GM19351 (cell line): Measurements from ENCODE around the gene RECK.
"Not testable (repeated sequence)": the region's sequence is repeated elsewhere in the genome, so short reads cannot be mapped to it uniquely, and the experiment has no call there.

Experiments used
- ATAC-seq: cut with Tn5 transposase; IDR thresholded peaks from one replicate; pipeline ENCODE4 v1.9.1; 2021; ENCODE audit warnings: mild to moderate bottlenecking, moderate library complexity; ENCODE audit not compliant: unreplicated experiment

The RECK gene

DNA sequence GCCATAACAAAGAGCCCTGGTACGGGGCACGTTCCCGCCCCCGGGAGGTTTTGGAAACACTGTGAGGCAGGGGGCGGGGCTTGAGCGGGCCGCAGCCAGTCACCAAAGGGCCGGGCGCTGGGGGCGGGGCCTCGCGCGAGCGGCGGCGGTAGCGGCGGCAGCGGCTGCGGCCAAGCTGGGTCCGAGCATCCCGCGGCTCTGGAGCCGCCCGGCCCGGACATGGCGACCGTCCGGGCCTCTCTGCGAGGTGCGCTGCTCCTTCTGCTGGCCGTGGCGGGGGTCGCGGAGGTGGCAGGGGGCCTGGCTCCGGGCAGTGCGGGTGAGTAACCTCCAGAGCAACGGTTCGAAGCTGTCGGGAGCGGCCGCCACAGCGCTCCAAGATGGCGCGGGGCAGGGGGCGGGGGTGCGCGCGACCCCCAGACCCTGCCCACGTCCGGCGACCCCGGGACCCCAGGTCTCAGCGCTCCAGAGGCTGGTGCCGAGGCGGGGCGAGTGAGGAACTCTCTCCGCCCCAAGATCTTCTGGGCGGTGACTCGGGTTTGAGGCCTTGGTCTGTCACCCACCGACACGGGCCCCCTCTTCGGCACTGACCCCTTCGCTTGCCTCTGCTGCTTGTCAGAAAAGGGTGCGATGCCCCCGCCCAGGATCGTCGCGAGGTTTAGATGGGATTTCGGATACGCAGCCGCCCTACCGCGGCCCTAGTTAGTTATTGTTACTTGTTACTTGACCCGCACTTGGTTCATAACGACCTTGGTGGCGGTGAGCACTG is at the start of gene RECK:
Gene RECK (plus strand): TSS at position 134 of the 769 bp plus-strand sequence. CDS start 86 bp downstream, at position 220.
- ATAC-seq = peak; percentile 85

GRCh38 chr9:35990155-35990554 is 46.6 kb upstream of the RECK start:
- ATAC-seq = no peak

- not testable (repeated sequence) for ATAC-seq
These were observed 43.6 kb upstream of the RECK start for GRCh38 chr9:35993136-35993535.

DNA sequence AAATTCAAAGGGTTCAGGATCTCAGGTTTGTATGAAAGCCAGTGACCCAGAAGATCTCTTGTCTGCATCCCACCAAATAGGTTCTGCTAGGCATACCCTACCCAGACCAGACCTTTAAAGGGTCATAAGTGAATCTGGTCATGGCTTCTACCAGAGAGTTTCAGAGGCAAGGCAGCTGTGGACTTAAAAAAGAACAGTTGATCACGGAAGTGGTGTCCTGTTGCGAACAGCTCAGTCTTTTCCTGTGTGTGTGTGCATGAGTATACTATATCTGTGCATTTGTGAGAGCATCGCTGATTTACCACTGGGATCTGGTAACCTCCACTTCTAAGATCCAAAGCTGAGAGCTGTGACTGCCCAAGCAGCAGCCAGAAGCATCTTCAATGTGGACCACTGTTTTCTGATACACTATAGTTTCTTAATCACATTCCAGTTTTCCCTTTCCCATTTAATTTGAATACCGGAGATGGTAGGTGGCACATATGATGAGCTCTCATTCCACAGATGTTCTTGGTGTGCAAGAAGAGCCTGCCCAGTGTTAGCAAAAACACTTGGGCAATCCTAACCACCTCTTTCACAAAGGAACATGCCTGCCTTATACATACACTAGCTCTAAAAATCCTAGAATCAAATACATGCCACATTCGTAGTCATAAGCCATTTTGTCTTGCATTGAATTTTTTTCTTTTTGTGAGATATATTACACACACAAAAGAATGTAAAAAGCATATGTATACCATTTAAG is 42.6 kb upstream of the RECK start:
- ATAC-seq = no peak

DNA sequence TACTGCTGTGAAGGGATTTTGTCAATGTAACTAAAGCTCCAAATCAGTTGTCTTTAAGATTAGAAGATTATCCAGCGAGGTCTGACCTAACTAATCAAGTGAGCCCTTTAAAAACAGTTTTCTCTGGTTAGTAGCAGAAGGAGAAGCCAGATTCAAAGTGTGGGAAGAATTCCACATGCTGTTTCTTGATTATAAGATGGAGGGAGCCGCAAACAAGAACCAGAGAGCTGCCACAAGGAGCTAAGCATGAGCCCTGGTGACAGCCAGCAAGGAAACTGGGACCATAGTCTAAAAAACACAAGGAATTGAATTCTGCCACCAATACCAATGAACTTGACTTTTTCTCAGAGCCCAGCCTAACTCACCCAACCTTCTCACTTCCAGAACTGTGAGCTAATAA is 41.8 kb upstream of the RECK start:
- no peak for ATAC-seq

DNA sequence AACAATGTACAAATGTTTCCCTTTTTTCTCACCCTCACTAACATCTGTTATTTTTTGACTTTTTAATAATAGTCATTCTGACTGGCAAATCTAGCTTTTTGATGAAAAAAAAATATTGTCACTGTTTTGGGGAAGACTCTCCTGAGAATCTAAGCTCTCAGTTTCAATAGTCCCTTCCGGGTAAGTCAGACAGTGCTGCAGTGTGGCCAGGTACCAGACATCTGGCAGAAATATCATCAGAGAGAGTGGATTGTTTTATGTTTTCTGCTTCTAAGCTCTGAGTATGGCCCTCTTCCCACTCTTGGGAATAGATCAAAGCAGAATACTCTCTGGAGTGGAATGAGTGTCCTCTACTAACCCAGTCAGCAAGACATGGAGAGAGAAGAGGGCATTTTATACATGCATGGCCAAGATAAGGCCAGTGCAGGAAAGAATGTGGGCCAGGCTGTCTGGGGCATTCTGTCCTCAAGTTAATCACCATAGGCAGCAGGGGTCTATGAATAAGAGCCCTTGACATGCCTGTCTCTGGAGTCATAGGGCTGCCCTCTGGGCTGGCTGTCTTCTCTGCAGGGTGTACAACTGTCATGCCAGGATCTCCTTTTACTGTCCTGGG is 40.2 kb upstream of the RECK start:
- ATAC-seq = no peak

- not testable (repeated sequence) for ATAC-seq
These were observed 39.7 kb upstream of the RECK start for GRCh38 chr9:35997016-35997415.

DNA sequence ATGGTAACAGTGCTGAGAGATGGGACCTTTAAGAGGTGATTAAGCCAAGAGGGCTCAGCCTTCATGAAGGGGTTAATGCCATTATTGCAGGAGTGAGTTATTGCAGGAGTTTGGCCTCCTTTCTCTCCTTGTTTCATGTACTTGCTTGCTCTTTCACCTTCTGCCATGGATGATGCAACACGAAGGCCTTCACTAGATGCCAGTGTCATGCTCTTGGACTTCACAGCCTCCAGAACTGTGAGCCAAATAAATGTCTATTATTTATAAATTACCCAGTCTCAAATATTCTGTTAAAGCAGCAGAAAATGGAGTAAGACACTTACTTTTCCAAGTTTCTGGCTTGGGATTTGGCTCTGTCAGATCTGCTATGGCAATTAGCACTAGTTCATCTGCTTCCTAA is 38.4 kb upstream of the RECK start:
- no peak for ATAC-seq

GRCh38 chr9:36005891-36006290 is 30.8 kb upstream of the RECK start:
- no peak for ATAC-seq

GRCh38 chr9:36006549-36007315 is 30.0 kb upstream of the RECK start:
- ATAC-seq = no peak

DNA sequence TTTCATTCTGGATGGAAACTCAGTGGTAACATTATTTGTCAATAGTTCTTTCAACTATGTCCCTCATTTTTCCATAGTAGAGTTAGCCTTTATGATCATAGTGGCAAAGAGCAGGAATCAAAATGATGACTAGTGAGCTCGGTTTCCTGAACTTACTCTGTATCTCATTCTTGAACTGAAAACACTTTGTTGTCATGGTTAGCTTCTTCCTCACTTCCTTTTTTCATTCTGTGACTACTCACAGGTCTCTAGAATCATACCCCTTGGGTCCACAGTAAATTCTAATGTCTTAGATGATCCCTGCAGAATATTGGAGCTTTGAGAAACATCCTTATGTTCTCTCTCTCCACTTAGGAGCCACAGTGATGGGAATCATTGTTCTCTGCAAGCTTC is 29.4 kb upstream of the RECK start:
- peak; percentile 88 for ATAC-seq

- no peak for ATAC-seq
These were observed 28.9 kb upstream of the RECK start for GRCh38 chr9:36007852-36008251.

- ATAC-seq = no peak
These were observed 27.9 kb upstream of the RECK start for GRCh38 chr9:36008774-36009300.

DNA sequence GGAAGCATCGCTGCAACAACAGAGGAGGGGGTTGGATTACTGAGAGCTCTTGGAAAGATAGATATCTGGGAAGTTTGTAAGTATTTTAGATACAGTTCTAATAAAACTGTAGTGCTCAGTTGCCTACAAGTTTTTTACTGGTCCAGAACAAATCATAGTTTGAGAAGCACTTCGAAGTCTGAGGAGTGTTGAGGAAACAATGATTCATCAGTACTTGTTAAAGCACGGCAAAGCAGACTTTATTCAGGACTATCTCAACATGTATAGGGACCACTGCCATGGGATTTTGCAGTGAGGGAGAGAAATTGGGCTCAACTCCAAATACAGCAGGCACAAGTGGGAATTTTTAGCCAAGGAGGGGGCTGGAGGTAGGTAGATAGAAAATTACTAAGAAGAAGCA is 25.3 kb upstream of the RECK start:
- no peak for ATAC-seq

- ATAC-seq = no peak
These were observed 19.4 kb upstream of the RECK start for GRCh38 chr9:36017278-36017677.

DNA sequence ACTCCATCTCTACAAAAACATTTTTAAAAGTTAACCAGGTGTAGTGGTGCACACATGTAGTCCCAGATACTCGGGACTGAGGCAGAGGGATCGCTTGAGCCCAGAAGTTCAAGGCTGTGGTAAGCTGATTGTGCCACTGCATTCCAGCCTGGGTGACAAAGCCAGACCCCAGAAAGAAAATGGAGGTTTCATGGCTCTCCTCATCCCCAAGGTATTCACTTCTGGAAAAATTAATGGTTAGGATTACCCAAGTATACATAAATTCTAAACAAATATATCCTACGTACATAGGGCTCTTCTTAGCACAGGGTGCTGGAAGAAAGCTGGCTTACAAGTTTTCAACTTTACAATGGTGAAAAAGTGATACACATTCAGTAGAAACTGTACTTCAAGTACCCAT is 18.6 kb upstream of the RECK start:
- ATAC-seq = no peak

- no peak for ATAC-seq
These were observed 17.6 kb upstream of the RECK start for GRCh38 chr9:36018891-36019720.

- ATAC-seq = no peak
These were observed 14.7 kb upstream of the RECK start for GRCh38 chr9:36021968-36022367.

GRCh38 chr9:36023260-36024048 is 13.3 kb upstream of the RECK start:
- no peak for ATAC-seq
